HG03565 (cell line): ENCODE measurements around the gene PSMB2.
"Not testable (repeated sequence)": the region's sequence is repeated elsewhere in the genome, so short reads cannot be mapped to it uniquely, and the experiment has no call there.

Experiments used
- ATAC-seq: cut with Tn5 transposase; IDR thresholded peaks from one replicate; pipeline ENCODE4 v1.9.1; 2021; ENCODE audit warnings: mild to moderate bottlenecking, moderate library complexity; ENCODE audit not compliant: unreplicated experiment

Gene PSMB2

GRCh38 chr1:35594005-35594760 is 47.1 kb downstream of the PSMB2 start:
- no peak for ATAC-seq

GRCh38 chr1:35592991-35593769 is 48.1 kb downstream of the PSMB2 start:
- no peak for ATAC-seq

DNA sequence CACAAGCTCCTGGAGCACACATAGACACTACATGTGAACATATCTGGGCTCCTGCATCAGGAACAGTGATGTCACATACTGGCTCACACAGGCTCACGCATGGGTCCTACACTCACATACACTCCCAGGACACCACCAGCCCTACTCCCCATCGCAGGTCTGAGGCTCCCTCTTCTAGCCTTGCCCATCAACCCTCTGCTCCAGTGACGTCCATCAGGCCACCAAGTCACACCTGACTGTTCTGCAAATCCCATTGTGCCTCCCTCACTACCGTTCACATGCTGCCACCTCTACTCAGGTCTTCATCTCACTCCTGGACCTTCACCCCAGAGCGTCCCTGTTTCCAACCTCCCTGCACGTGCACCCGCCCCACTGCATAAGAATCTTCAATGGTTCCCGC is 50.1 kb downstream of the PSMB2 start:
- no peak for ATAC-seq

GRCh38 chr1:35590476-35591040 is 50.8 kb downstream of the PSMB2 start:
- no peak for ATAC-seq

DNA sequence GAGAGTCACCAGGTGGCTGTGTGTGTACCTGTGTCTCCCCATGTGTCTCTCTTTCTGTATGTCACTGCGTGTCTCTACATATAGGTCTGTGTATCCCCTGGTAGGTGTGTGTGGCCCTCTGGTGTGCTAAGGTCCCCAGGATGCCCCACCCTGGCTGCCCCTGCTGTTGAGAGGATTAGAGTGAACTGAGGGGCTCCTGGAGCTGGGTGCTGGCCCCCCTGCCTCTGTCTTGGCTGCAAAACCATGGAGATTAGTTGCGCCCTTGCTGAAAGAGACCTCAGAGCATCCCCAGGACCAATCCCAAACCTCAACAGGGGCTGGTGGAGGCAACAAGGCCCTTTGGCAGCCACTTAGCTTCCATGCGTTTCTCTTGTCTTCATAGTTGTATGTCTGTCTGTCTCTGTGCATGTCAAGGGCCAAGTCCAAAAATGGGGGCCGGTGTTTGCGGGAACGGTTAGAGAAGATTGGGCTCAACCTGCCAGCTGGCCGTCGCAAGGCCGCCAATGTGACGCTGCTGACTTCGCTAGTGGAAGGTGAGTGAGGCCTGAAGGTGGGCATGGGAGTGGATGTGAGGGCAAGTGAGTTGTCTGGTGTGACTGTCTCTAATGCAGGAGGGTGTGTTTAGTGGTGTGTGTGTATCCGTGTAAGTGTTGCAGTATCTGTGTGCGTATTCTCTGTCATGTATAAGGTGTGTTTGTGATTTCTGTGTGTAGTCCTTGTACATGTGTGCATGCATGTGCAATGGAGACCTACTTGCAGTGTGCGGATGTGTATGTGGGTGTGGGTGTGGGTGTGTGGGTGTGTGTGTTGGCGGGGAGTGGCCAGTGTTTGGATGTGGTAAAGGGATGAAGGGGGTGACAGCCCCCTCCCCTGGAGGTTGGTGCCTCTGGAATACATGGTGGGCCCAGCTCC is 51.6 kb downstream of the PSMB2 start:
- ATAC-seq: no peak

DNA sequence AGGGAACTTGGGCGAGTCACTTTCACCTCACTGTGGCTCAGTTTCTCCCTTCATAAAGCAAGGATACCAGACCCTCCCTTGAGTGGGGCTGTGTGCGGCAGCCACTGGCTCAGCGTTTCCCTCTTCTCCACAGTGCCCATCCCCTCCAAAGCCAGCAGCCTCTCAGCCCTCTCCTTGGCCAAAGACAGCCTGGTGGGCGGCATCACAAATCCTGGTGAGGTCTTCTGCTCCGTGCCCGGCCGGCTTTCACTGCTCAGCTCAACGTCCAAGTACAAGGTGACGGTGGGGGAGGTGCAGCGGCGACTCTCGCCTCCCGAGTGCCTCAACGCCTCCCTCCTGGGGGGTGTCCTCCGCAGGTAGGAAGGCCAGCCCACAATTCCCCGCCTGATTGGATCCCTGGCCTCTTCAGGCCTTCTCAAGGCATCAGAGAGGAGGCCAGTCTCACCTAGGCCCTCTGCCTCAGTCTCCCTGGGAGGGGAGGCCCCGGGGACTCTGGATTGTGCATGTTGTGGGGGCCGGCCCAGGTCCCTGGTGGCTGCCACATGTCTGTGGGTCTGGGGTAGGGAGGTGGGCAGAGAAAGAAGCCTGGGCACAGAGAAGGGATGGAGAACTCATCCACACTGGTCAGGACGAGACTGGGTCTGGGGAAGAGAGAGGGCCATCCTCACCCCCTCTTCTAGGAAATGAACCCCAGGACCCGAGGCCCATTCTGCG is 53.0 kb downstream of the PSMB2 start:
- ATAC-seq: no peak

- no peak for ATAC-seq
Measured at GRCh38 chr1:35587736-35588135, 53.6 kb downstream of the PSMB2 start.

- no peak for ATAC-seq
Measured at GRCh38 chr1:35586808-35587207, 54.5 kb downstream of the PSMB2 start.

DNA sequence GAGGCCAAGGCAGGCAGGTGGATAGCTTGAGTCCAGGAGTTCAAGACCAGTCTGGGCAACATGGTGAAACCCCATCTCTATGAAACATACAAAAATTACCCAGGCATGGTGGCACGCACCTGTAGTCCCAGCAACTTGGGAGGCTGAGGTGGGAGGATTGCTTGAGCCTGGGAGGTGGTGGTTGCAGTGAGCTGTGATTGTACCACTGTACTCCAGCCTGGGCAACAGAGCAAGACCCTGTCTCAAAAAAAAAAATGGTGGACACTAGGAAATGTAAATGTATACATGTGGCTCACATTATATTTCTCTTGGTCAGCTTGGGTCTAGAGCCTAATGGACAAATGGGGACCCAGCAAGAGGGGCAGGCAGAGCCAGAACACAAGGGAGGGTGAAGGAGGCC is 55.5 kb downstream of the PSMB2 start:
- ATAC-seq: not testable (repeated sequence)

DNA sequence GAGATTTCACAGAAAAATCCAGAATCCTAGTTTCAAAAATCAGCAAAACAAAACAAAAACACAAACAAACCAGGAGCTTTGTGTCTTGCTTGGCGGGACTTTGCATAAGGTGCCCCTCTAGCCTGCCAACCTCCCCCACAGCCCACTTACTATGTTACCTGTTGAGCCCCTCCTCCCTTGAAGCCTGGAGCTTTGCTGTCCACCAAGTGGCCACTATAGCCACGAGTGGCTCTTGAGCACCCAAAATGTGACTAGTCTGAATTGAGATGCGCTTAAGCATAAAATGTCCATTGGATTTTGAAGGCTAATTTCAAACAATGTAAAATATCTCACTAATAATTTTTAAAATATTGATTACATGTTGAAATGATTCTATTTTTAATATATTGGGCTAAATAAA is 56.0 kb downstream of the PSMB2 start:
- no peak for ATAC-seq

GRCh38 chr1:35581621-35582020 is 59.7 kb downstream of the PSMB2 start:
- not testable (repeated sequence) for ATAC-seq

DNA sequence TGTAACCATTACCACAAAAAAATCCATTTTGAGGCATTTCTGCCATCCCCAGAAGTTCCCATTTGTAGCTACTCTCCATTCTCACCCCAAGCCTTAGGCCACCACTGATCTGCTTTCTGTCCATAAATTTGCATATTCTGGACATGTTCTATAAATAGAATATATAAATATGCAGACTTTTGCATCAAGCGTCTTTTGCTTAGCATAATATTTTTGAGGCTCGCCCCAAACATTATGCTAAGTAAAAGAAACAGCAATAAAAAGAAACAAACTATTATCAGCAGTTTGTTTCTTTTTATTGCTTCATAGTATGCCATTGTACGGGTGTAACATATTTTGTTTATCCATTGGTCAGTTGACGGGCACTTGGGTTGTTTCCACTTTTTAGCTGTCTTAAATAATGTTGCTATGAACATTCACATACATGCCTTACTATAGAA is 60.4 kb downstream of the PSMB2 start:
- ATAC-seq: no peak

GRCh38 chr1:35577071-35577998 is 64.0 kb downstream of the PSMB2 start:
- ATAC-seq: no peak

GRCh38 chr1:35576766-35577070 is 64.6 kb downstream of the PSMB2 start:
- not testable (repeated sequence) for ATAC-seq

DNA sequence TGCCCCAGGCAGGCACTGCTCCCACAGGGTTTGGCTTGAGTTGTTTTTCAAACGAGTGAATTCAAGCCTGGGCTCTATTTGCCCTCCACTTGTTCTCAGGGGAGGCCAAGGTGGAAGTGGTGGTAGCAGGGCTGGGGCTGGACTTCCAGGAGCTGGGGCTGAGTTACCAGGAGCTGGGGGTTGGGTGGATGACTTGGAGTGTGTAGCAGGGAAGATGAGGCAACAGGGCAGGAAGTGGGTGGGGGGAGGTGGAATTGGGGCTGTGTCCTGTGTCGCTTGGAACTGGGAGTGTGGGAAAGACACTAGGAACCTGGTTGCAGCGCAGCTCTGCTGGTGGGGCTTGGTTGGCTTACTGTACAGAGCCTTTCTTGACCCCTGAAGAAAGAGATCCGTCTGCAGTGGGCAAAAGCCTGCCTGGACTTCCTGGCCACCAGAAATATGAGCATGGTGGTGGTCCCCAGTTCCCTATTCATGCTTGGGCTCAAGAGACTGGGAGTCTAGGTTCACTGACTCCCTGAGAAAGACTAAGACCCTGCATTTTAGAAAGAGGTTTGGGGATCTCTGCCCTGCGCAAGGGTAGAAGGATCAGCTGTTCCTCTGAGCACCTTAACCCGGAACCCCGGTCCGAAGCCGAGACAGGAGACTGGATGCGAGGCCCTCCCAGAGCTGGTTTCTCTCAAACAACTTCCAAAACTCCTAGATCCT is 65.1 kb downstream of the PSMB2 start:
- ATAC-seq: no peak

DNA sequence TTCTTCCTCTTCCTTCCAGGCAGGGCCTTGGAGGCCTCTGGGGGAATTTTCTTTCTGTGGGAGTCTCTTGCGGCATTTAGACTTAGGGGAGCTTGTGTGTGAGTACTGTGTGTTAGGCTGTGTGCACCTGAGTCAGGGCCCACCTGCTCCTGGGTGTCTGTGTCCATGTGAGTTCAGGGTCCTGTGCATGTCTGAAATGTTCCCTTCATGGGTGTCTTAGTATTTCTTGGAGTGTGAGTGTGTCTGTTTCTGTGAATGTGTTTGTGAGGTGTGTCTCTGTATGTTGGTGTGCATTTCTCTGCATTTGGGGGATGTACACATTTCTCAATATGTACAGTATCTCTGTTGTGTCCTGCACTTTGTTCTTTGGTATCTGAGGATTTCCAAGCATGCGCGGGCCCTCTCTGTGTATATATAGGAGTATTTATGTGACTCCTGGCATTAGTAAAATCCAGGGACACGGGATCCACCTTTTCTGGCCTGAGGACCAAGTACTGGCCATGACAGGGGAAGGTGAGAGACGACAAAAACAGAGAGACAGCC is 65.8 kb downstream of the PSMB2 start:
- no peak for ATAC-seq

GRCh38 chr1:35574655-35575415 is 66.5 kb downstream of the PSMB2 start:
- ATAC-seq: no peak
